ENCODE measurements around the gene B4GALNT1.
"Not testable (repeated sequence)": the region's sequence is repeated elsewhere in the genome, so short reads cannot be mapped to it uniquely, and the experiment has no call there.

B4GALNT1 gene

DNA sequence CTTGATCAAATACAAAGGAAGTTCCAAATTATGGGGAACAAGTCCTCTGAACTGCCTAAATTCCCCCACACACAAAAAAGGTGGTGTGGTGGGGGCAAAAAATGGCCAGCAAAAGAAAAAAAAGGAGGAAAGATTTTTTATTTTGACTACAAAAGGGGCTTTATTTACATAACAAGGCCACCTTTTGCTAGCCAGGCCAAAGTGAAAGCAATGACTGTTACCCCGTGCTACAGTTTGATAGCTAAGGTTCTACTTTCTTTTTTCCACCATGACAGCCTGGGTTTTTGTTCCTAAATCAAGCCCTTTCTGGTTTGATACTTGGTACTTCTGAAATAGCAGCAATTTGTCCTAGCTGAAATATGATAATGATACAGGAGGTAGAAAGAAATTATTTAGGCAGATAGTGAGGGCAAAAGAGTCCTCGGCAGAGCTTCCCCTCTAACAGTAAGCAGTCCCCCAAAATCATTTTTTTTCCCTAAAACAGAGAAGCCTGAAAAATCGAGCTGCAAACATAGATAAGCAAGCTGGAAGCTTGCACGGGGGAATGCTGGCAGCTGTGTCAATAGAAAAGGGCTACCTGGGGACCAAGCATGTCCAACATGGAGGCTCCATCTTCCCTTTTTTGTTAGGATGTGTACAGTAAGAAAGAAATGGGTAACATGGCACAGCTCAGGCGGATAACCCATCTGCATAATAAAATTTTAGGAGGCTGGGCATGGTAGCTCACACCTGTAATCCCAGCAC, 8.9 kb upstream of the B4GALNT1 start:
- TF ChIP-seq, protein P1, sequence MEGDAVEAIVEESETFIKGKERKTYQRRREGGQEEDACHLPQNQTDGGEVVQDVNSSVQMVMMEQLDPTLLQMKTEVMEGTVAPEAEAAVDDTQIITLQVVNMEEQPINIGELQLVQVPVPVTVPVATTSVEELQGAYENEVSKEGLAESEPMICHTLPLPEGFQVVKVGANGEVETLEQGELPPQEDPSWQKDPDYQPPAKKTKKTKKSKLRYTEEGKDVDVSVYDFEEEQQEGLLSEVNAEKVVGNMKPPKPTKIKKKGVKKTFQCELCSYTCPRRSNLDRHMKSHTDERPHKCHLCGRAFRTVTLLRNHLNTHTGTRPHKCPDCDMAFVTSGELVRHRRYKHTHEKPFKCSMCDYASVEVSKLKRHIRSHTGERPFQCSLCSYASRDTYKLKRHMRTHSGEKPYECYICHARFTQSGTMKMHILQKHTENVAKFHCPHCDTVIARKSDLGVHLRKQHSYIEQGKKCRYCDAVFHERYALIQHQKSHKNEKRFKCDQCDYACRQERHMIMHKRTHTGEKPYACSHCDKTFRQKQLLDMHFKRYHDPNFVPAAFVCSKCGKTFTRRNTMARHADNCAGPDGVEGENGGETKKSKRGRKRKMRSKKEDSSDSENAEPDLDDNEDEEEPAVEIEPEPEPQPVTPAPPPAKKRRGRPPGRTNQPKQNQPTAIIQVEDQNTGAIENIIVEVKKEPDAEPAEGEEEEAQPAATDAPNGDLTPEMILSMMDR (IDR thresholded peaks at IDR 0.05; ENCODE audit: low read depth, low read length, missing control alignments): no peak
- H3K4me3 ChIP-seq (replicated peaks; ENCODE audit: low read depth, low read length): no peak overlapping the region
- DNase-seq (ENCODE audit: extremely low read depth, low read depth): no peak

DNA sequence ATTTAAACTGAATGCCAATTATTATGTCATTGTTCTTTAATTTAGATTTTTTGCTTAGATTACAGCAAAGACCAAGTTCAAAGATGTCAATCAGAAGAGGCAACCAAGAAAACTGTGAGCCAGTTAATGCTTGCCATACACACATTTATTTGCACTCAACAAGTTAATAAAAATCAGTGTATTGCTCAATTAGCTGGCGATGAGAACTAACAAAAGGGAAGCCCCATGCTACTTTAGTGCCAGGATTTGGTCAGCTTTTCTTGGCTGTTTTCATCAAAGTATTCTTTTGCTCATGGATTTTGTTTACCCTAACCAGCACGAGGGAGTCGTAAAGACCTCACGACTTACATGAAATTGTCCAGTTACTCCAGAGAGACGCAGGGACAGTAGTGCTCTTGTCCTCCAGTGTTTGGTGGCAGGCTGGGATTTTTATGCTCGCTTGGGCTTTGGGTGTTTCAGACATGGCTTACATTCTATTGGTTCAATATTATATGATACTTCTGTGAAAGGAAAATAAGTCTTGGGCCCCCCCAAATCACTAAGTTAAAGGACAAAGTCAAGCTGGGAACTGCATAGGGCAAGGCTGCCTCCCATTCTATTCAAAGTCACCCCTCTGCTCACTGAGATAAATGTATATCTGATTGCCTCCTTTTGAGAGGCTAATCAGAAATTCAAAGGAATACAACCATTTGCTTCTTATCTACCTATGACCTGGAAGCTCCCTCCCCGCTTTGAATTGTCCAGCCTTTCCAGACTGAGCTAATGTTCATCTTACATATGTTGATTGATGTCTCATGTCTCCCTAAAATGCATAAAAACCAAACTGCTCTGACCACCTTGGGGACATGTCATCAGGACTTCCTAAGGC, 7.4 kb upstream of the B4GALNT1 start:
- no peak for DNase-seq (ENCODE audit: extremely low read depth, low read depth)
- H3K4me3 ChIP-seq (replicated peaks; ENCODE audit: low read depth, low read length): no peak overlapping the region
- TF ChIP-seq, protein P1 (IDR thresholded peaks at IDR 0.05; ENCODE audit: low read depth, low read length, missing control alignments): no peak

DNA sequence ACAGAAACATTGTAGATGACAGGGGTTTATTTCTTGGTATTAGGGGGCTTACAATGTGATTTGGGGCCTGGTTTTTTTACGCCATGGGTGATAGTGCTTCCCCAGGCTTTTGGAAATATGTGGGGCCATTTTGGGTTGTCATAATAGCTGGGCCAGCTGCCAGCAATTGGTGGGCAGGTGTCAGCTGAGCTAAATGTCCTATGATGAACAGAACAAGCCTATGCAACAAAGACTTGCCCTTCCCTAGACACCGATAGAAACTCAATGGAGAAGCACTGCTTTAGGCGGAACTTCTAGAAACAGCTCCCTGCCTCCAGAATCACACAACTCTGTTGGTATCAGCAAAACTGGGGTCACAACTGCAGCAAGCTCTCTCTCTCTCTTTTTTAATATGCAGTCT, 5.1 kb upstream of the B4GALNT1 start:
- no peak overlapping the region for H3K4me3 ChIP-seq (replicated peaks; ENCODE audit: low read depth, low read length)
- TF ChIP-seq, protein P1 (IDR thresholded peaks at IDR 0.05; ENCODE audit: low read depth, low read length, missing control alignments): no peak
- DNase-seq (ENCODE audit: extremely low read depth, low read depth): no peak

DNA sequence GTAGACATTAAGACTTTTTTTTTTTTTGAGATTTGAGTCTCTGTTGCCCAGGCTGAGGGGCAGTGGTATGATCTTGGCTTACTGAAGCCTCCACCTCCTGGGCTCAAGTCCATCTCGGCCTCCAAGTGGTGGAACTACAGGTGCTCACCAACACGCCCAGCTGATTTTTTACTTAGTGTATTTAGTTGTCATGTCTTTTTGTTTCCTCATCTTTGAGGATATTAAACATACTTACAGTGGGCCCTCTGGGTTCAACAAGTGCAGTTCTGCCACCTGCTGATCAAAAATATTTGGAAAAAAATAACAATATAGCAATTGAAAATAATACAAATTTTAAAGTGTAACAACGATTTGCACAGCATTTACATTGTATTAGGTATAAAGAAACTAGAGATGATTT, 4.4 kb upstream of the B4GALNT1 start:
- TF ChIP-seq, protein P1 (IDR thresholded peaks at IDR 0.05; ENCODE audit: low read depth, low read length, missing control alignments): no peak
- H3K4me3 ChIP-seq (replicated peaks; ENCODE audit: low read depth, low read length): no peak overlapping the region
- no peak for DNase-seq (ENCODE audit: extremely low read depth, low read depth)

DNA sequence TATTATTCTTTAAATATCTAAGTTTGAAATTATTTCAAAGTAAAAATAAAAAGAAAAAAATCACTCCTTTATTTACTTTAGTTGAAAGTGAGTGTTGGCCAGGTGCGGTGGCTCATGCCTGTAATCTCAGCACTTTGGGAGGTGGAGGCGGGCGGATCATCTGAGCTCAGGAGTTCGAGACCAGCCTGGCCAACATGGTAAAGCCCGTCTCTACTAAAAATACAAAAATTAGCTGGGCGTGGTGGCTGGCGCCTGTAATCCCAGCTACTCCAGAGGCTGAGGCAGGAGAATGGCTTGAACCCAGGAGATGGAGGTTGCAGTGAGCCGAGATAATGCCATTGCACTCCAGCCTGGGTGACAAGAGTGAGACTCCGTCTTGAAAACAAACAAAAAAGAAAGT, 3.7 kb upstream of the B4GALNT1 start:
- DNase-seq (ENCODE audit: extremely low read depth, low read depth): not testable (repeated sequence)

DNA sequence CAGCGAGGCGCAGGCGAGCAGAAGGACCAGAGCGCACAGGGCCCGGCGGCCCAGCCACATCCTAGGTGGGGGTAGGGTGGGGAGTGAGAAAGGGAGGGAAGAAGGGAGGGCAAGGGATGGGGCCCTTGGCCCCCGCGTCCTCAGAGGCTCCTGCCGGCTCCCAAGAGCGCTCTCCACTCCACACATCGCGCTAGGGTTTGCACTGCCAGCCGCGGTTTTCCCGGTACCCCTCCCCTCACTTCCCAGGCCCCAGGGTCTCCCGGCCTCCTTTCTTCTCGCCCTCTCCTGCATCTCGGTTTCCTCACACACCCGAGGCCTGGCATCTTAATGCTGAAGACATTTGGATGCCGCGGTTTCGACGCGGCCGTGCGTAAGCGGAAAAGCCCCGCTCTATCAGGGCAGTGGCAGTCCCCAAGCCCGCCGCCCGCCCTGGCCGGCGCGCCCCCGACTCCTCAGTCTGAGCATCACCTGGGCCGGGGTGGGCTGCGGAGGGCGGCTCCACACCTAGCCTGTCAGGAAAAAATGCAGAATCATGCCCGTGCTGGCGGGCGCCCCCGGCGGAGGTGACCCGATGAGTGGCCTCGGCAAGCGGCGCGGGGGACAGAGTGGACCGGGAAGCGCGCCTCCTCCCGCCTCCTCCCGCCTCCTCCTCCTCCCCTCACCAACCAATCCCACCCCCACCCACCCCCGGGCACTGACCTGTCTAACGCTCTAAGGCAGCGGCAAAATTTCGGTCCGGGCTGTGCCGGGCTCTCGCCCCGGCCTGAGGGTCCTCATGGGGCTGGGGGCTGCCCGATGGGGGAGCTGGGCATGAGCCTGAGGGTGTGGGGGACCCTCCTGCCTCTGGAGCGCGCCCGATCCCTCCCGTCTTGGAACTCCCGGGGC, 686 bp downstream of the B4GALNT1 start:
- peak overlapping the region; percentile 38 for H3K4me3 ChIP-seq (replicated peaks; ENCODE audit: low read depth, low read length)
- DNase-seq (ENCODE audit: extremely low read depth, low read depth): no peak
- TF ChIP-seq, protein P1 (IDR thresholded peaks at IDR 0.05; ENCODE audit: low read depth, low read length, missing control alignments): no peak

More for the DNA sequence above, 3.7 kb upstream of the B4GALNT1 start:
- H3K4me3 ChIP-seq (replicated peaks; ENCODE audit: low read depth, low read length): not testable (repeated sequence)
